Endothelial cell of umbilical vein (primary cell): ENCODE data around the gene LCN6. TPM values are rescaled to one million over a fixed set of nuclear protein-coding genes. Genes with fewer than 3 reads are reported as not detected.

Experiments used
- BruUV-seq: library from RNA; stranded (reverse); fragments of 400-500 nt; replicated peaks from 2 replicates; lab custom pipeline; 2021; lab: Mats Ljungman, UMichigan
- CTCF ChIA-PET: fragments of 300-600, 350-600 bp; sonication (Branson Sonifier 250); formaldehyde crosslinking; loops from one replicate; lab custom pipeline; 2021; ENCODE audit warnings: antibody characterized with exemption, inconsistent platforms; lab: Charles Lee
- POLR2A ChIA-PET: fragments of 300-600, 350-600 bp; sonication (Branson Sonifier 250); formaldehyde crosslinking; loops from one replicate; lab custom pipeline; 2021; ENCODE audit warnings: antibody characterized with exemption, inconsistent platforms; lab: Charles Lee
- DNase-seq: peaks from one replicate; pipeline ENCODE4 v3.0.0-alpha.2; 2011; ENCODE audit warnings: low read depth, low spot score
- FAIRE-seq: peaks from 2 replicates; lab custom pipeline; 2011; peaks lifted over from hg19 to GRCh38; lab: Jason Lieb, UNC
- H2AFZ ChIP-seq: 2 replicates; pipeline ENCODE4 v1.6.0; 2012; ENCODE audit warnings: low read depth, low read length, control low read depth, inconsistent platforms
- H3K27ac ChIP-seq: 2 replicates; pipeline ENCODE4 v1.5.1; 2011; ENCODE audit warnings: low read depth, mild to moderate bottlenecking, control low read depth, low read length, moderate library complexity; ENCODE audit not compliant: insufficient read depth
- H3K27me3 ChIP-seq, 2 experiments: 2 replicates each; pipeline versions ENCODE4 v1.6.0 to v1.6.1; 2011; ENCODE audit warnings: low read length in 2 of 2, mixed read lengths in 1 of 2; ENCODE audit not compliant: control insufficient read depth in 2 of 2, insufficient read depth in 2 of 2
- H3K36me3 ChIP-seq, 2 experiments: 2 replicates in 1 of 2; 3 replicates in 1 of 2; pipeline ENCODE4 v1.5.1; 2011; ENCODE audit warnings: low read length in 2 of 2, mild to moderate bottlenecking in 1 of 2, moderate library complexity in 1 of 2; ENCODE audit not compliant: control insufficient read depth in 2 of 2, insufficient read depth in 2 of 2; ENCODE audit errors: extremely low read depth in 1 of 2
- H3K4me1 ChIP-seq: 3 replicates; pipeline ENCODE4 v1.5.1; 2011; ENCODE audit warnings: mild to moderate bottlenecking, low read length; ENCODE audit not compliant: control insufficient read depth, insufficient read depth; ENCODE audit errors: extremely low read depth
- H3K4me2 ChIP-seq: 2 replicates; pipeline ENCODE4 v1.6.1; 2011; ENCODE audit warnings: low read length, control low read depth, mixed read lengths; ENCODE audit not compliant: insufficient read depth
- H3K4me3 ChIP-seq, 3 experiments: fragments of 200-600 bp in 1 of 3; sonication (generic), shearing (Covaris generic) in 1 of 3; replicated peaks in 1 of 3; 2 replicates each; pipeline ENCODE4 v1.5.1; 2011 to 2016; ENCODE audit warnings: control low read depth in 3 of 3, low read length in 3 of 3, mild to moderate bottlenecking in 2 of 3, inconsistent platforms in 1 of 3, low read depth in 1 of 3, moderate library complexity in 1 of 3; ENCODE audit not compliant: insufficient read depth in 1 of 3
- H3K79me2 ChIP-seq: 2 replicates; pipeline ENCODE4 v1.6.0; 2012; ENCODE audit warnings: low read length, inconsistent platforms; ENCODE audit not compliant: control insufficient read depth, insufficient read depth
- H3K9ac ChIP-seq: replicated peaks from 2 replicates; pipeline ENCODE3; 2011; ENCODE audit warnings: low read length, control low read depth; ENCODE audit not compliant: insufficient read depth; ENCODE audit errors: extremely low read depth
- H3K9me1 ChIP-seq: replicated peaks from 3 replicates; pipeline ENCODE4 v1.6.0; 2011; ENCODE audit warnings: mild to moderate bottlenecking, low read length; ENCODE audit not compliant: control insufficient read depth, insufficient read depth; ENCODE audit errors: extremely low read depth
- H3K9me3 ChIP-seq: replicated peaks from 2 replicates; pipeline ENCODE4 v1.5.1; 2012; ENCODE audit warnings: low read length, inconsistent platforms; ENCODE audit not compliant: control insufficient read depth, insufficient read depth
- H4K20me1 ChIP-seq: replicated peaks from 2 replicates; pipeline ENCODE3; 2011; ENCODE audit warnings: mild to moderate bottlenecking, low read length; ENCODE audit not compliant: control insufficient read depth, insufficient read depth; ENCODE audit errors: extremely low read depth
- CTCF ChIP-seq, 2 donors: IDR thresholded peaks; 1 replicate in 1 of 2; 2 replicates in 1 of 2; pipeline ENCODE4 v1.5.1; 2011; ENCODE audit warnings: low read length in 2 of 2, mild to moderate bottlenecking in 2 of 2, moderate library complexity in 2 of 2, control low read depth in 1 of 2, inconsistent platforms in 1 of 2, low read depth in 1 of 2; ENCODE audit not compliant: insufficient read depth in 1 of 2; ENCODE audit errors: extremely low read depth in 1 of 2
- JUN ChIP-seq: IDR thresholded peaks from 2 replicates; pipeline ENCODE4 v1.6.1; 2011; ENCODE audit warnings: borderline replicate concordance, low read depth; ENCODE audit not compliant: insufficient read length, insufficient read depth
- dilution Hi-C: fragments of 300-500 bp; cut with MboI; formaldehyde crosslinking; loops from one replicate; pipeline ENCODE4 v1.15.0; 2019; ENCODE audit warnings: low sequenced_read_pairs; ENCODE audit not compliant: extremely low pct_ligation_motif_present
- intact Hi-C: fragments of 100-400 bp; cut with micrococcal nuclease; formaldehyde crosslinking; loops from one replicate; pipeline ENCODE4 v1.10.0; 2022
- polyA plus RNA-seq, 4 experiments: library from polyadenylated mRNA; depleted of rRNA in 3 of 4; stranded (reverse) in 3 of 4; unstranded in 1 of 4; fragments of >200 nt; gene quantifications; 2 replicates each; pipeline versions ENCODE4 v1.2.1 to v1.2.3, GENCODE V29; 2011 to 2012; ENCODE audit warnings: missing spikeins in 1 of 4
- total RNA-seq: library from RNA; stranded (reverse); gene quantifications from 2 replicates; pipeline ENCODE4 v1.2.3, GENCODE V29; 2021

LCN6 gene
- total and polyA plus RNA-seq, 2 donors (not counting 3 experiments of a cell fraction or from before 2014, with no cell fraction given) = 0.17 TPM; not detected in 1

- dilution Hi-C loops (no loop called here), intact Hi-C loops (no loop called here)
- FAIRE-seq (no peak), DNase-seq (no peak)
- no TSS peak for BruUV-seq
- Histone ChIP-seq H4K20me1 (no peaks in the 10 kb centered on the region), H3K9ac (no peak within 1 kb of the TSS), H3K27me3 (peaks cover 0 to 5% of the 10 kb centered on the region in 2 experiments), H3K9me1 (no peaks in the 10 kb centered on the region), H3K27ac (no peak within 1 kb of the TSS), H2AFZ (no peak within 1 kb of the TSS), H3K36me3 (no peaks in the 10 kb centered on the region), H3K4me2 (no peak within 1 kb of the TSS), H3K79me2 (no peaks in the 10 kb centered on the region), H3K4me1 (no peaks in the 10 kb centered on the region), H3K9me3 (no peaks in the 10 kb centered on the region), H3K4me3 (no peak within 1 kb of the TSS)
- ChIA-PET POLR2A (no interaction called here), CTCF (interaction anchor here (1.0 to 6.0 kb wide), 4 partner anchors 12 to 56 kb away, joined by 3 to 31 read pairs (median 4); no protein-coding TSS in a partner anchor)
- peak; percentile 28 to 64 for TF ChIP-seq CTCF (IDR thresholded peaks at IDR 0.05; ENCODE audit: extremely low read depth in 1 of 2, insufficient read depth in 1 of 2, low read depth in 1 of 2, low read length in 2 of 2)
- no peak for TF ChIP-seq JUN
Measured at GRCh38 chr9:136742591-136743391, 5.5 kb downstream of the LCN6 start, which contains the start of gene LCN10. TSS of gene LCN10 (minus strand) at chr9:136742940. CDS start at chr9:136742903, 37 bp downstream.
